SJCRH30 (cell line): ENCODE results near the gene HCFC1R1. TPM values are rescaled to one million over a fixed set of nuclear protein-coding genes. Genes with fewer than 3 reads are reported as not detected.
"Not testable (repeated sequence)": the region's sequence is repeated elsewhere in the genome, so short reads cannot be mapped to it uniquely, and the experiment has no call there.

Experiments
- DNase-seq, 2 experiments: peaks; one replicate each; pipeline ENCODE4 v3.0.0-alpha.2; 2015 to 2020
- H3K27ac ChIP-seq: fragments of 250-450 bp; sonication (Bioruptor Pico); 2 replicates; pipeline ENCODE4 v1.5.1; 2020; ENCODE audit warnings: mild to moderate bottlenecking, moderate library complexity
- H3K27me3 ChIP-seq: fragments of 250-450 bp; sonication (Bioruptor Pico); 2 replicates; pipeline ENCODE4 v1.5.1; 2020; ENCODE audit warnings: mild to moderate bottlenecking, moderate library complexity
- H3K36me3 ChIP-seq: fragments of 250-450 bp; sonication (Bioruptor Pico); 2 replicates; pipeline ENCODE4 v1.5.1; 2020; ENCODE audit warnings: mild to moderate bottlenecking, moderate library complexity
- H3K4me1 ChIP-seq: fragments of 250-450 bp; sonication (Bioruptor Pico); 2 replicates; pipeline ENCODE4 v1.5.1; 2020; ENCODE audit warnings: mild to moderate bottlenecking, moderate library complexity
- H3K4me3 ChIP-seq: fragments of 250-450 bp; sonication (Bioruptor Pico); 2 replicates; pipeline ENCODE4 v1.5.1; 2020; ENCODE audit warnings: mild to moderate bottlenecking, moderate library complexity
- H3K9me3 ChIP-seq: fragments of 250-450 bp; sonication (Bioruptor Pico); replicated peaks from 2 replicates; pipeline ENCODE4 v1.5.1; 2020; ENCODE audit warnings: mild to moderate bottlenecking, moderate library complexity
- total RNA-seq: library from RNA; depleted of rRNA; stranded (reverse); fragments of >200 nt; shearing (Covaris generic); gene quantifications from 2 replicates; pipeline ENCODE4 v1.2.3, GENCODE V29; 2014; rRNA removed

Gene HCFC1R1, protein sequence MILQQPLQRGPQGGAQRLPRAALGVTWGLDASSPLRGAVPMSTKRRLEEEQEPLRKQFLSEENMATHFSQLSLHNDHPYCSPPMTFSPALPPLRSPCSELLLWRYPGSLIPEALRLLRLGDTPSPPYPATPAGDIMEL
- total RNA-seq = 16.8 and 18.9 TPM in 2 replicates

DNA sequence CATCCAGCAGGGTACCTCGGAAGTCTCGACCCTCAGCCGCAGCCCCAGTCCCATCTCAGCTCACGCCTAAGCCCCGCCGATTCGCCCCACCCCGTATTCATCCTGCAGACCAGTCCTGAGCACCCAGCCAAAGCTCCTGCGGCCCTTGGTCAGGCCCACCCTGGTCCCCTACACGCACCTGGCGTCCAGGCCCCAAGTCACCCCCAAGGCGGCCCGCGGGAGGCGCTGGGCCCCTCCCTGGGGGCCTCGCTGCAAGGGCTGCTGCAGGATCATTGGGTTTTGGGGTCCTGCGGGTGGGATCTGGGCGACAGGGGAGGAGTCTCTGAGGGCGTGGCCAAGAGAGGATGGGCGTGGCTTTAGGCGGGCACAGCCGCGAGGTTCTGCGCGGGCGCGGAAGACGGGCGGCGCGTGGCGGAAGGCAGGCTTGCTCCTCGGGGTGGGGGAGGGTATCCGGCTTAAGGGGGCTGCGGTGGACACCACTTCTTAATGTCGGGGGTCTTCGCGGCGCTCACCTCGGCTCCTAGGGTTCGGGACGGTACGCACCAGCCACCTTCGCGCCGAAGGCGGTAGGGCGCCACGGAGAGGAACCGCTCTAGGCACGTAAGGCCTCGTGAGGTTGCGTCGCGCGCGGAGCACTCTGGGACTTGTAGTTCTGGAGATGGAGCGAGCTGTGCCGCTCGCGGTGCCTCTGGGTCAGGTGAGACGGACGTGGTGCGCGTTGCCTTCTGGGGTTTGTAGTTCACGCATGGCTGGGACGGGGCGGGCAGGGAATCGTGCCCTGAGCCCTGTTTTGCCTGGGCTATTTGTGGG lies at the start of gene HCFC1R1, which contains the start of gene THOC6:
Gene HCFC1R1, minus strand, starts transcription at position 274 of the 810 bp plus-strand sequence. Its CDS starts 1 bp downstream, at position 273.
Gene THOC6, plus strand, starts transcription at position 367 of the 810 bp plus-strand sequence. Its CDS starts 292 bp downstream, at position 659.
- Histone ChIP-seq H3K4me1 (peaks cover 21% of the 10 kb centered on the region), H3K4me3 (peak within 1 kb of the TSS; percentile 95)
- peak; percentile 98 for DNase-seq

DNA sequence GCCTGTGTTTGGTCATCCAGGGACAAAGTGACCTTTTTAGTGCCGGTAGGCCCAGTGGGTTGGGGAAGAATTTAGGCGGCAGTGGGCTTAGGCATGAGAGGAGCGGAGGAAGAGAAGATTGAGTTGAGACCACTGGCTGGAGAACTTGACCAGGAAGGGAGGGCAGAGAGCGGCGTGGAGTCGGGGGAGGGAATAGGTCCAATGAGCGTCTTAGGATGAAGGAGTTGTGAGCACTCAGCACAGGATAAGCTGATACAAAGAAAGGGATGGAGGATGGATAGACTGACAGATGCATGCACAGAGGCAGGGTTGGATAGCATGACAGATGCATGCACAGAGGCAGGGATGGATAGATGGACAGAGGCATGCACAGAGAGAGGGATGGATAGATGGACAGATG lies 49.7 kb upstream of the HCFC1R1 start:
- Histone ChIP-seq H3K4me3 (no peak overlapping the region), H3K4me1 (peaks cover 38% of the 10 kb centered on the region), H3K36me3 (peaks cover 7% of the 10 kb centered on the region), H3K27me3 (no peaks in the 10 kb centered on the region), H3K27ac (no peak overlapping the region), H3K9me3 (no peaks in the 10 kb centered on the region; the same call in 1 of the 2 replicates)
- DNase-seq = no peak

More for the DNA sequence above, at the start of gene HCFC1R1, which contains the start of gene THOC6:
- peak within 1 kb of the TSS; percentile 95 for H3K27ac ChIP-seq
- peaks cover 7% of the 10 kb centered on the region for H3K36me3 ChIP-seq
- no peaks in the 10 kb centered on the region for H3K27me3 ChIP-seq
- no peaks in the 10 kb centered on the region for H3K9me3 ChIP-seq

DNA sequence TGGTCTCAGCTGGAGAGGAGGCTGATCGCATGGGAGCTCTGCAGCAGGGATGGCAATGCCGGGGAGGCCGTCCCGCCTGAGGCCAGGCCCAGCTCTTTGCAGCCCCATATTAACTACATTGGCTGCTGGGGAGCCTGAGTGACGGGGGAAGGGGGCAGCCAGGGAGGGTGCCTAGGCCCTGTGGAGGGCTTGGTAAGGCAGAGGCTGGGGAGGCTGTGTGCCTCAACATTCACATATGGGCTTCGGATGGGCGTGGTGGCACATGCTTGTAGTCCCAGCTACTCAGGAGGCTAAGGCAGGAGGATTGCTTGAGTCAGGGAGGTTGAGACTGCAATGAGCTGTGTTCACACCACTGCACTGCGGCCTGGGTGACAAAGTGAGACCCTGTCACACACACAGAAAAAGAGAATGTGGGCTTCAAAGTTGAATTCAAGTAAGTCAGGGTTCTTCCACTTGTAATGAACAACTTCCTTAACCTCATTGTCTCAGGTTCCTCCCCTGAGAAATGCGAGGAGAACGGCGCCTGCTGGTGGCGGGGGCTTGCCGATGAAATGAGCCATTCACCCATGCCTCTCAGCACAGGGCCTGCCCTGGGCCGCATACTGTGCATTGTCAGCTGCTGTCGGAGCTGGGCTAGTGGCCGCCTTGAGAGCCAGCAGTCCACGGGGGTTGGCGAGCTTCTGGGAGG lies 49.0 kb upstream of the HCFC1R1 start:
- Histone ChIP-seq H3K4me1 (peaks cover 31% of the 10 kb centered on the region), H3K36me3 (peaks cover 14% of the 10 kb centered on the region)
- not testable (repeated sequence) for H3K9me3 ChIP-seq, DNase-seq, H3K27me3 ChIP-seq, H3K27ac ChIP-seq, H3K4me3 ChIP-seq

DNA sequence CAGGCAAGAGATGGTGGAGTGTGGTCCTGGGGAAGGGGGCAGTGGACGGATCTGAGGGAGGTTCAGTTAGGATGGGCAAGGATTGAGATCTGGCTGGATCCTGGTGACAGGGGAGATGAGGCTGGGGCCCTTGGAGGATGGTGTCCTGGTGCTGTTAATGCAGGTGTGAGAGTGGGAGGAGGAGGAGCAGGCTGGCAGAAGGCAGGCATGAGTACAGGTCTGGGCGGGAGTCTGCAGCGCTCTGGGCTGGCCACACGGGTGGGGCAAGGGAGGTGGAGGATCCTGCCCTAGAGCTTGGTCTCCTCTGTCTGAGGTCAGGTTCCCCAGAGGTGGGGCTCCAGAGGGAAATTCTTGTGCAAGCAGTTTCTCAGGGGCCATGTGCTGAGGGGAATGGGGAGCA lies 48.4 kb upstream of the HCFC1R1 start:
- Histone ChIP-seq H3K36me3 (peaks cover 18% of the 10 kb centered on the region), H3K4me1 (peaks cover 25% of the 10 kb centered on the region)
- DNase-seq, H3K27me3 ChIP-seq, H3K27ac ChIP-seq, H3K4me3 ChIP-seq, H3K9me3 ChIP-seq: not testable (repeated sequence)

DNA sequence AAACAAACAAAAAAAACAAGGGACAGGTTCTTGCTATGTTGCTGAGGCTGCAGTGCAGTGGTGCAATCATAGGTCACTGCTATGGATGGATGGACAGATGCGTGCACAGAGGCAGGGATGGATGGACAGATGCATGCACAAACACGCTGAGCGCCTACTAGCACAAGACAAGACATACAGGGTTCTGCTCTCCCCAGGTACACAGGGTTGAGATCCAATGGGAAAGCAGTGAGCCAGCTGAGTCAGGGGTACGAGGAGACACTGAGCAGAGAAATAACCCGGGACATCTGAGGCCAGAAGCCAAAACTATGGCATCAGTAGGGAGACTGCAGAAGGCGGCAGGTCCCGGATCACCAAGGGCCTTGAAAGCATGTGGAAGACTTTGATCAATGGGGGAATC lies 47.9 kb upstream of the HCFC1R1 start:
- no peaks in the 10 kb centered on the region for H3K9me3 ChIP-seq
- no peak overlapping the region for H3K4me3 ChIP-seq
- no peaks in the 10 kb centered on the region for H3K27me3 ChIP-seq
- DNase-seq = no peak
- peaks cover 21% of the 10 kb centered on the region for H3K4me1 ChIP-seq
- no peak overlapping the region for H3K27ac ChIP-seq
- peaks cover 18% of the 10 kb centered on the region for H3K36me3 ChIP-seq

DNA sequence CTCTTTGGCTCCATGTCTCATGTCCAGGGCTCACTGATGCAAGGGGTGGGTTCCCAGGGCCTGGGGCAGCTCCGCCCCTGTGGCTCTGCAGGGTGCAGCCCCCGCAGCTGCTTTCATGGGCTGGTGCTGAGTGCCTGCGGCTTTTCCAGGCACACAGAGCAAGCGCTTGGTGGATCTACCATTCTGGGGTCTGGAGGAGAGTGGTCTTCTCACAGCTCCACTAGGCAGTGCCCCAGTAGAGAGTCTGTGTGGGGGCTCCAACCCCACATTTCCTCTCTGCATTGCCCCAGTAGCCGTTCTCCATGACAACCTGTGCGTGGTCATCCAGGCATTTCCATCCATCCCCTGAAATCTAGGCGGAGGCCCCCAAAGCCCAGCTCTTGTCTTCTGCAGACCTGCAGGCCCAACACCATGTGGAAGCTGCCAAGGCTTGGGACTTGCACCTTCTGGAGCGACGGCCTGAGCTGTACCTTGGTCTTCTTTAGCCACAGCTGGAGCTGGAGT lies 46.9 kb upstream of the HCFC1R1 start:
- H3K27ac ChIP-seq = no peak overlapping the region
- no peaks in the 10 kb centered on the region for H3K27me3 ChIP-seq
- peaks cover 18% of the 10 kb centered on the region for H3K36me3 ChIP-seq
- H3K9me3 ChIP-seq = no peaks in the 10 kb centered on the region
- DNase-seq = peak; percentile 50 to 58
- H3K4me1 ChIP-seq = peaks cover 13% of the 10 kb centered on the region; the same call in 1 of the 2 replicates
- no peak overlapping the region for H3K4me3 ChIP-seq

DNA sequence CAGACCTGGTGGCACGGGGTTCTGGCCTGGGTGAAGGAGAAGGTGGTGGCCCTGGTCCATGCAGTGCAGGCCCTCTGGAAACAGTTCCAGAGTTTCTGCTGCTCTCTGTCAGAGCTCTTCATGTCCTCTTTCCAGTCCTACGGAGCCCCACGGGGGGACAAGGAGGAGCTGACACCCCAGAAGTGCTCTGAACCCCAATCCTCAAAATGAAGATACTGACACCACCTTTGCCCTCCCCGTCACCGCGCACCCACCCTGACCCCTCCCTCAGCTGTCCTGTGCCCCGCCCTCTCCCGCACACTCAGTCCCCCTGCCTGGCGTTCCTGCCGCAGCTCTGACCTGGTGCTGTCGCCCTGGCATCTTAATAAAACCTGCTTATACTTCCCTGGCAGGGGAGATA lies 45.4 kb upstream of the HCFC1R1 start:
- H3K27me3 ChIP-seq, H3K4me3 ChIP-seq, DNase-seq, H3K9me3 ChIP-seq, H3K27ac ChIP-seq: not testable (repeated sequence)
- H3K36me3 ChIP-seq = peaks cover 18% of the 10 kb centered on the region
- H3K4me1 ChIP-seq = peaks cover 13% of the 10 kb centered on the region

DNA sequence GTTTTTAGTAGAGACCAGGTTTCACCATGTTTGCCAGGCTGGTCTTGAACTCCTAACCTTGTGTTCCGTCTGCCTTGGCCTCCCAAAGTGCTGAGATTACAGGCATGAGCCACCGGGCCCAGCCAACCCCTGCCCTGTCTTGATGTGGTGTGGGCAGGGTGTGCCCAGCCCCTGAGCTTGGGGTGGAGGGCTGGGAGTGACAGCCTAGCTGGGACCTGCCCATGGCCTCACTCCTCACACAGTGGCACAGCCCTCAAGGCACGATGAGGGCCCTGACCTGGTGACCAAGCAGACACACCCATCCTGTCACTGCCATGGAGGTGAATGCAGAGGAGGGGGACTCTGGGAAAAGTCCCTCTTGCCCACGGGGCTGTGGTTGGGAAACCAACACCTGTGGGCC lies 44.7 kb upstream of the HCFC1R1 start:
- Histone ChIP-seq H3K4me1 (peaks cover 13% of the 10 kb centered on the region), H3K9me3 (no peaks in the 10 kb centered on the region)
- no peak for DNase-seq

DNA sequence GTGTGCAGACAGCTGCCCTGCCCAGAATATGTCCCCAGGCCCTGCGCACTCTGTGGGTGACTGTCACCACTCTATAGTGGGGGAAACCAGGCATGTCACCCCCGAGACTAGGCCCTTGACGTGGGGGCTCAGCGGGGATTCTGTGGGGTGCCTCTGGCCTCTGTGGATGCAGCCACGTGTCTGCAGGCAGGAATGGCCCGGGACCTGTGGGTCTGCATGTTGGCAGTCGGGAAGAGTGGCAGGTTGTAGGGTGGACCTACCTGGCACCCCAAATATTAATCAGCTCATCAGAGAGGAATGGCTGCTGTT lies 42.7 kb upstream of the HCFC1R1 start:
- H3K27ac ChIP-seq = peak overlapping the region; percentile 92; the same call in 1 of the 2 replicates
- no peak for DNase-seq
- peaks cover 18% of the 10 kb centered on the region for H3K36me3 ChIP-seq

More for the DNA sequence above, 44.7 kb upstream of the HCFC1R1 start:
- Histone ChIP-seq H3K27me3 (no peaks in the 10 kb centered on the region), H3K27ac (no peak overlapping the region), H3K36me3 (peaks cover 18% of the 10 kb centered on the region), H3K4me3 (no peak overlapping the region)

DNA sequence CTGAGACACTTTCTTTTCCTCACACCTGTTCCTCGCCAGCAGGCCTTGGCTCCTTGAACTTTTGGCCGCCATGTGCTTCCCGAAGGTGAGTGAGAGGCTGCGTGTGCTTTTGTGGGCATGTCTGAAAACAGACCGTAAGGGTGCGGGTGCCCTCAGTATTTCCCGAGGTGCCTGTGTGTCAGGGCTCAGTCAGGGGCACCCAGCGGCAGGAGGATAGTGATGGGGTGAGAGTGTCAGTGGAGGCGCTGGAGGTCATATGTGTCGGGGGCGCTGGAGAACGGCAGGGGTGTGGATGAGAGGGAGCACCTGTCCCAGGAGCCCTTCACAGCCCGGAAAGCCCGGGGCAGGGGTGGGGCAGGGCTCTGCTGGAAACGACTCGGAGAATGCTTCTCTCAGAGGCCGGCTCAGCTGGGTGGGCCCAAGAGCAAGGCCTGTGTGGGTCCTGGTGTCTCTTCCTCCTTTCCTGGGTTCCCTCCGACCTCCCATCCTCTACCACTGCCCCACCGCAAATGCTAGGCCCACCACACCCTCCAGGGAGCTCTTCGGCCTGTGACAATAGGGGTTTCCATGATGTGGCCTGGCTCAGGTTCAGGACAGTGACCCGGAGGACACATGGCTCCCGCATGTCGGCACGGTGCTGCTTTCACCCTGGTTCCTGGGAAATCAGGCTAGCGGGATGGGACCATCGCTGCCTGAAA lies 42.1 kb upstream of the HCFC1R1 start:
- H3K4me1 ChIP-seq = peaks cover 22% of the 10 kb centered on the region
- peak overlapping the region; percentile 69 for H3K4me3 ChIP-seq
- no peaks in the 10 kb centered on the region for H3K27me3 ChIP-seq
- peak overlapping the region; percentile 92 for H3K27ac ChIP-seq
- H3K9me3 ChIP-seq = no peaks in the 10 kb centered on the region
- peak; percentile 34 to 39 for DNase-seq
- H3K36me3 ChIP-seq = peaks cover 18% of the 10 kb centered on the region

More for the DNA sequence above, 42.7 kb upstream of the HCFC1R1 start:
- Histone ChIP-seq H3K4me1 (peaks cover 17% of the 10 kb centered on the region), H3K4me3 (peak overlapping the region; percentile 69), H3K9me3 (no peaks in the 10 kb centered on the region), H3K27me3 (no peaks in the 10 kb centered on the region)

DNA sequence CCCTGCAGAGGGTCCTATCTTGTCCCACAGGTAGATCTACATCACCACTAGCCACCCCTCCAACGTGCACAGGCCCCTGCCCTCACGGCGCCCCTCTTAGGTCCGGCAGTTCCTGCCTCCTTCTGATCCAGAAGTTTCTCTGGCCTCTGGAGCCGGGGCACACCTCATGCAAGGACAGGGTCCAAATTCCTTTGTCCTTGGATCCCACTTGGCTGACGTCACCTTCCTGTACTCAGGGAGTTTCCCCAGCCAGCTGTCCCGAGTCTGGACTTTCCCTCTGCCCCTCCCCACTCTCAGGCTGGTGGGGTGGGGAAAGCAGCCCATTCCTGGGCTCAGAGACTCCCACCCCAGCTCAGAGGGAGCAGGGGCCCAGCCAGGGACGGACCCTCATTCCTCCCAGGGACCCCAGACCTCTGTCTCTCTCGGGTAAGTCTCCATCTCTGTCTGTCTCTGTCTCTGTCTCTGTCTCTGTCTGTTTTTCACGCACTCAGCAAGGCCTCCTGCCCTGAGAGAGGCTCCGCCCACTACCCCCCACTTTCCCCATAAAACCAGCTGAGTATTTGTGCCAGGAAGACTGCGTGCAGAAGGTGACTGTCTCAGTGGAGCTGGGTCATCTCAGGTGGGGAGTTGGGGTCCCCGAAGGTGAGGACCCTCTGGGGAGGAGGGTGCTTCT lies 41.5 kb upstream of the HCFC1R1 start, which contains the start of gene IL32:
Gene IL32, plus strand, starts transcription at position 572 of the 673 bp plus-strand sequence. CDS start 172 bp downstream, outside the sequence.
- Histone ChIP-seq H3K4me3 (peak within 1 kb of the TSS; percentile 69), H3K9me3 (no peaks in the 10 kb centered on the region), H3K27ac (peak within 1 kb of the TSS; percentile 92), H3K4me1 (peaks cover 22% of the 10 kb centered on the region), H3K36me3 (peaks cover 18% of the 10 kb centered on the region), H3K27me3 (no peaks in the 10 kb centered on the region)
- peak; percentile 88 to 89 for DNase-seq

DNA sequence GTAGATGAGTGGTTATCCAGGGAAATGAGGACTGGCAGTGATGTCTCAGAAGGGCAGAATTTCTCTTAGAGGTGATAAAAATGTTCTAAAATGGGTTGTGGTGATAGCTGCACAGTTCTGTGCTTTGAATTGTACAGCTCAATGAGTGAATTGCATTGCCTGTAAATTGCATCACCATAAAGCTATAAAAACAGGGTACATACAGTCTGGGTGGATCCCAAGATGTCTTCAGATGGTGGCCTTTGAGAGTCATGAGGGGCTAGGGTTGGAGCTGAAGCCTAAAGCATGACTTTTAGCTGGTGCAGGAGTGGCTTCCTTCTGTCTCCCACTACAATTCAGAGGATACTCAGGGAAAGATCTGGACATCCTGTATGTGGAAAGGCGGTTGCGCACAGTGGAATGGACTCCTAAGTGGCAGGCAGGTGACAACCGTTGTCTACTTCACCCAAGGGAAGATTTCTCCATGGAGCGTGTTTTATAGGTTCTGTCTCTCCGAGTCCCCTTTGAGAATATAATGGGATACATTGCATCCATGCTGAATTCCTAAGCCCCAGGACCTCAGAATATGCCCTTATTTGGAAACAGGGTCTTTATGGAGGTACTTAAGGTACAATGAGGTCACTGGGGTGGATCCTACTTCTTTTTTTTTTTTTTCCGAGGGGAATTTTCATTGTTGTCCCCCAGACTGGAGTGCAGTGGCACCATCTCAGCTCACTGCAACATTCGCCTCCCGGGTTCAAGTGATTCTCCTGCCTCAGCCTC lies 40.1 kb upstream of the HCFC1R1 start:
- H3K36me3 ChIP-seq = peaks cover 14% of the 10 kb centered on the region
- no peaks in the 10 kb centered on the region for H3K27me3 ChIP-seq
- no peak for DNase-seq
- H3K4me1 ChIP-seq = peaks cover 29% of the 10 kb centered on the region
- H3K27ac ChIP-seq = no peak overlapping the region
- no peaks in the 10 kb centered on the region for H3K9me3 ChIP-seq
- no peak overlapping the region for H3K4me3 ChIP-seq

DNA sequence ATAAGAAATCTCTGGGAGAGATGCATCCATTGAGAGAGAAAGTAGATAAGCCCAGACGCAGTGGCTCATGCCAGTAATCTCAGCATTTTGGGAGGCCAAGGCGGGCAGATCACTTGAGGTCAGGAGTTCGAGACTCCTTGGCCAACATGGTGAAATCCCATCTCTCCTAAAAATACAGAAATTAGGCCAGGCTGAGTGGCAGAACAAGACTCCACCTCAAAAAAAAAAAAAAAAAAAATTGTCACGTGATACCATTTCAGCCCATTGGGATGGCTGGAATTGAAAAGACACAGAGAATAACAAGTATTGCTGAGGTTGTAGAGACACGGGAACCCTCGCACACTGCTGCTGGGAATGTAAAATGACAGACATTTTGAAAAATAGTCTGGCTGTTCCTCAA lies 38.8 kb upstream of the HCFC1R1 start:
- Histone ChIP-seq H3K4me3 (no peak overlapping the region), H3K27ac (no peak overlapping the region), H3K36me3 (peaks cover 3% of the 10 kb centered on the region; the same call in 1 of the 2 replicates), H3K9me3 (no peaks in the 10 kb centered on the region), H3K4me1 (peaks cover 29% of the 10 kb centered on the region), H3K27me3 (no peaks in the 10 kb centered on the region)
- DNase-seq = no peak
